ENCODE results near the gene TRMT11.

Gene TRMT11

GRCh38 chr6:125983246-125983945, 2.9 kb upstream of the TRMT11 start:
- Histone ChIP-seq H3K27me3 (ENCODE audit: control insufficient read depth, insufficient read depth, low read length) (no peaks in the 10 kb centered on the region), H3K4me1 (ENCODE audit: control insufficient read depth, insufficient read depth, low read length) (peaks cover 6% of the 10 kb centered on the region), H3K9ac (ENCODE audit: low read depth, low read length) (no peak overlapping the region), H3K36me3 (ENCODE audit: control insufficient read depth, insufficient read depth, low read length) (no peaks in the 10 kb centered on the region), H3K9me3 (ENCODE audit: control insufficient read depth, insufficient read depth, low read length) (no peaks in the 10 kb centered on the region), H3K4me3 (ENCODE audit: low read depth, low read length) (no peak overlapping the region)

GRCh38 chr6:125984311-125984710, 2.0 kb upstream of the TRMT11 start:
- H3K4me1 ChIP-seq (ENCODE audit: control insufficient read depth, insufficient read depth, low read length): peaks cover 10% of the 10 kb centered on the region
- no peaks in the 10 kb centered on the region for H3K27me3 ChIP-seq (ENCODE audit: control insufficient read depth, insufficient read depth, low read length)
- H3K4me3 ChIP-seq (ENCODE audit: low read depth, low read length): no peak overlapping the region
- no peaks in the 10 kb centered on the region for H3K36me3 ChIP-seq (ENCODE audit: control insufficient read depth, insufficient read depth, low read length)
- no peak overlapping the region for H3K9ac ChIP-seq (ENCODE audit: low read depth, low read length)
- no peaks in the 10 kb centered on the region for H3K9me3 ChIP-seq (ENCODE audit: control insufficient read depth, insufficient read depth, low read length)

GRCh38 chr6:125985522-125985921, 818 bp upstream of the TRMT11 start:
- Histone ChIP-seq H3K27me3 (ENCODE audit: control insufficient read depth, insufficient read depth, low read length) (no peaks in the 10 kb centered on the region), H3K4me3 (ENCODE audit: low read depth, low read length) (peak overlapping the region; percentile 96), H3K9me3 (ENCODE audit: control insufficient read depth, insufficient read depth, low read length) (no peaks in the 10 kb centered on the region), H3K4me1 (ENCODE audit: control insufficient read depth, insufficient read depth, low read length) (peaks cover 14% of the 10 kb centered on the region), H3K36me3 (ENCODE audit: control insufficient read depth, insufficient read depth, low read length) (no peaks in the 10 kb centered on the region), H3K9ac (ENCODE audit: low read depth, low read length) (peak overlapping the region; percentile 97)

GRCh38 chr6:125985979-125986300, 400 bp upstream of the TRMT11 start:
- H3K9me3 ChIP-seq (ENCODE audit: control insufficient read depth, insufficient read depth, low read length): no peaks in the 10 kb centered on the region
- peak overlapping the region; percentile 96 for H3K4me3 ChIP-seq (ENCODE audit: low read depth, low read length)
- peak overlapping the region; percentile 97 for H3K9ac ChIP-seq (ENCODE audit: low read depth, low read length)
- H3K4me1 ChIP-seq (ENCODE audit: control insufficient read depth, insufficient read depth, low read length): peaks cover 14% of the 10 kb centered on the region
- H3K27me3 ChIP-seq (ENCODE audit: control insufficient read depth, insufficient read depth, low read length): no peaks in the 10 kb centered on the region
- no peaks in the 10 kb centered on the region for H3K36me3 ChIP-seq (ENCODE audit: control insufficient read depth, insufficient read depth, low read length)

- H3K9ac ChIP-seq (ENCODE audit: low read depth, low read length): peak overlapping the region; percentile 97
- H3K36me3 ChIP-seq (ENCODE audit: control insufficient read depth, insufficient read depth, low read length): no peaks in the 10 kb centered on the region
- H3K4me3 ChIP-seq (ENCODE audit: low read depth, low read length): peak overlapping the region; percentile 96
- peaks cover 14% of the 10 kb centered on the region for H3K4me1 ChIP-seq (ENCODE audit: control insufficient read depth, insufficient read depth, low read length)
- no peaks in the 10 kb centered on the region for H3K9me3 ChIP-seq (ENCODE audit: control insufficient read depth, insufficient read depth, low read length)
- no peaks in the 10 kb centered on the region for H3K27me3 ChIP-seq (ENCODE audit: control insufficient read depth, insufficient read depth, low read length)
Measured at GRCh38 chr6:125987026-125987617, 782 bp downstream of the TRMT11 start.

- Histone ChIP-seq H3K9me3 (ENCODE audit: control insufficient read depth, insufficient read depth, low read length) (no peaks in the 10 kb centered on the region), H3K4me1 (ENCODE audit: control insufficient read depth, insufficient read depth, low read length) (peaks cover 14% of the 10 kb centered on the region), H3K4me3 (ENCODE audit: low read depth, low read length) (peak overlapping the region; percentile 96), H3K27me3 (ENCODE audit: control insufficient read depth, insufficient read depth, low read length) (no peaks in the 10 kb centered on the region), H3K36me3 (ENCODE audit: control insufficient read depth, insufficient read depth, low read length) (no peaks in the 10 kb centered on the region), H3K9ac (ENCODE audit: low read depth, low read length) (no peak overlapping the region)
Measured at GRCh38 chr6:125988280-125988679, 1.9 kb downstream of the TRMT11 start.

- peaks cover 14% of the 10 kb centered on the region for H3K4me1 ChIP-seq (ENCODE audit: control insufficient read depth, insufficient read depth, low read length)
- no peaks in the 10 kb centered on the region for H3K27me3 ChIP-seq (ENCODE audit: control insufficient read depth, insufficient read depth, low read length)
- H3K9me3 ChIP-seq (ENCODE audit: control insufficient read depth, insufficient read depth, low read length): no peaks in the 10 kb centered on the region
- H3K4me3 ChIP-seq (ENCODE audit: low read depth, low read length): no peak overlapping the region
- no peaks in the 10 kb centered on the region for H3K36me3 ChIP-seq (ENCODE audit: control insufficient read depth, insufficient read depth, low read length)
- no peak overlapping the region for H3K9ac ChIP-seq (ENCODE audit: low read depth, low read length)
Measured at GRCh38 chr6:125989631-125990030, 3.3 kb downstream of the TRMT11 start.

GRCh38 chr6:125991653-125992052, 5.3 kb downstream of the TRMT11 start:
- Histone ChIP-seq H3K9me3 (ENCODE audit: control insufficient read depth, insufficient read depth, low read length) (no peaks in the 10 kb centered on the region), H3K4me3 (ENCODE audit: low read depth, low read length) (no peak overlapping the region), H3K9ac (ENCODE audit: low read depth, low read length) (no peak overlapping the region), H3K36me3 (ENCODE audit: control insufficient read depth, insufficient read depth, low read length) (no peaks in the 10 kb centered on the region), H3K27me3 (ENCODE audit: control insufficient read depth, insufficient read depth, low read length) (no peaks in the 10 kb centered on the region), H3K4me1 (ENCODE audit: control insufficient read depth, insufficient read depth, low read length) (peaks cover 14% of the 10 kb centered on the region)

- H3K4me3 ChIP-seq (ENCODE audit: low read depth, low read length): no peak overlapping the region
- no peak overlapping the region for H3K9ac ChIP-seq (ENCODE audit: low read depth, low read length)
- H3K4me1 ChIP-seq (ENCODE audit: control insufficient read depth, insufficient read depth, low read length): peaks cover under 1% of the 10 kb centered on the region
Measured at GRCh38 chr6:125994670-125995488, 8.5 kb downstream of the TRMT11 start.

GRCh38 chr6:125995972-125996580, 9.7 kb downstream of the TRMT11 start:
- H3K4me3 ChIP-seq (ENCODE audit: low read depth, low read length): no peak overlapping the region
- H3K27me3 ChIP-seq (ENCODE audit: control insufficient read depth, insufficient read depth, low read length): no peaks in the 10 kb centered on the region
- no peaks in the 10 kb centered on the region for H3K9me3 ChIP-seq (ENCODE audit: control insufficient read depth, insufficient read depth, low read length)
- H3K9ac ChIP-seq (ENCODE audit: low read depth, low read length): no peak overlapping the region
- H3K36me3 ChIP-seq (ENCODE audit: control insufficient read depth, insufficient read depth, low read length): no peaks in the 10 kb centered on the region
- H3K4me1 ChIP-seq (ENCODE audit: control insufficient read depth, insufficient read depth, low read length): no peaks in the 10 kb centered on the region

More at GRCh38 chr6:125994670-125995488, 8.5 kb downstream of the TRMT11 start:
- H3K9me3 ChIP-seq (ENCODE audit: control insufficient read depth, insufficient read depth, low read length): no peaks in the 10 kb centered on the region
- H3K36me3 ChIP-seq (ENCODE audit: control insufficient read depth, insufficient read depth, low read length): no peaks in the 10 kb centered on the region
- no peaks in the 10 kb centered on the region for H3K27me3 ChIP-seq (ENCODE audit: control insufficient read depth, insufficient read depth, low read length)

GRCh38 chr6:126002755-126003679, 16.7 kb downstream of the TRMT11 start:
- Histone ChIP-seq H3K36me3 (ENCODE audit: control insufficient read depth, insufficient read depth, low read length) (no peaks in the 10 kb centered on the region), H3K9ac (ENCODE audit: low read depth, low read length) (no peak overlapping the region), H3K4me3 (ENCODE audit: low read depth, low read length) (no peak overlapping the region), H3K9me3 (ENCODE audit: control insufficient read depth, insufficient read depth, low read length) (no peaks in the 10 kb centered on the region), H3K27me3 (ENCODE audit: control insufficient read depth, insufficient read depth, low read length) (no peaks in the 10 kb centered on the region), H3K4me1 (ENCODE audit: control insufficient read depth, insufficient read depth, low read length) (no peaks in the 10 kb centered on the region)
